Brain microvascular endothelial cell (primary cell): ENCODE results near the gene TCP1.

ENCODE experiments used
- DNase-seq: peaks from one replicate; pipeline ENCODE4 v3.0.0-alpha.2; 2020
- H3K27ac ChIP-seq: fragments of 250-450 bp; sonication (Bioruptor Pico); 2 replicates; pipeline ENCODE4 v1.5.1; 2020; ENCODE audit warnings: mild to moderate bottlenecking, moderate library complexity
- H3K27me3 ChIP-seq: fragments of 250-450 bp; sonication (Bioruptor Pico); replicated peaks from 2 replicates; pipeline ENCODE4 v1.5.1; 2020; ENCODE audit warnings: mild to moderate bottlenecking
- H3K36me3 ChIP-seq: fragments of 250-450 bp; sonication (Bioruptor Pico); replicated peaks from 2 replicates; pipeline ENCODE4 v1.5.1; 2020; ENCODE audit warnings: mild to moderate bottlenecking
- H3K4me3 ChIP-seq: 2 replicates; pipeline ENCODE4 v1.5.1; 2011; ENCODE audit warnings: low read depth, mild to moderate bottlenecking, control low read depth, low read length, moderate library complexity
- in situ Hi-C: cut with HindIII; loops from 2 replicates; pipeline ENCODE4 v1.10.0; 2017; ENCODE audit warnings: low sequenced_read_pairs, low pct_ligation_motif_present
- TF ChIP-seq, protein P1 (sequence below): IDR thresholded peaks from 2 replicates; pipeline ENCODE4 v1.5.1; 2011; ENCODE audit warnings: low read depth, mild to moderate bottlenecking, moderate library complexity, low read length, control low read depth, inconsistent platforms; ENCODE audit errors: missing control alignments

The TCP1 gene

DNA sequence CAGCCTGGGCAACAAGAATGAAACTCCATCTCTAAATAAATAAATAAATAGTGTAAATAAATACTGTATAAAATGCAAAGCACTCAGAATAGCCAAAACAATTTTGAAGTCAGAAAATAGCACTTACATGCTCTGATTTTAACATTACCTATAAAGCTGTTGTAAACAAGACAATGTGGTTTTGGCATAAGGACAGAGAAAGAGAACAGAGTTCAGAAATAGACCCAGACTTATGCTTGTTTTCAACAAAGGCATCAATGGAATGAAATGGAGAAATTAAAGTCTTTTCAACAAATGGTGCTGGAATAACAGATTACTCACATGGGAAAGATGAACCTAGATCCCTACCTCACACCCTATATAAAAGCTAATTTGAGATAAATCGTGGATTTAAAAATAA is 17.2 kb downstream of the TCP1 start:
- H3K36me3 ChIP-seq: peaks cover 43% of the 10 kb centered on the region
- TF ChIP-seq, protein P1, sequence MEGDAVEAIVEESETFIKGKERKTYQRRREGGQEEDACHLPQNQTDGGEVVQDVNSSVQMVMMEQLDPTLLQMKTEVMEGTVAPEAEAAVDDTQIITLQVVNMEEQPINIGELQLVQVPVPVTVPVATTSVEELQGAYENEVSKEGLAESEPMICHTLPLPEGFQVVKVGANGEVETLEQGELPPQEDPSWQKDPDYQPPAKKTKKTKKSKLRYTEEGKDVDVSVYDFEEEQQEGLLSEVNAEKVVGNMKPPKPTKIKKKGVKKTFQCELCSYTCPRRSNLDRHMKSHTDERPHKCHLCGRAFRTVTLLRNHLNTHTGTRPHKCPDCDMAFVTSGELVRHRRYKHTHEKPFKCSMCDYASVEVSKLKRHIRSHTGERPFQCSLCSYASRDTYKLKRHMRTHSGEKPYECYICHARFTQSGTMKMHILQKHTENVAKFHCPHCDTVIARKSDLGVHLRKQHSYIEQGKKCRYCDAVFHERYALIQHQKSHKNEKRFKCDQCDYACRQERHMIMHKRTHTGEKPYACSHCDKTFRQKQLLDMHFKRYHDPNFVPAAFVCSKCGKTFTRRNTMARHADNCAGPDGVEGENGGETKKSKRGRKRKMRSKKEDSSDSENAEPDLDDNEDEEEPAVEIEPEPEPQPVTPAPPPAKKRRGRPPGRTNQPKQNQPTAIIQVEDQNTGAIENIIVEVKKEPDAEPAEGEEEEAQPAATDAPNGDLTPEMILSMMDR: no peak
- no peak for DNase-seq
- no peaks in the 10 kb centered on the region for H3K27me3 ChIP-seq
- in situ Hi-C loops: no loop called here
- H3K27ac ChIP-seq: no peak overlapping the region
- H3K4me3 ChIP-seq: no peak overlapping the region

DNA sequence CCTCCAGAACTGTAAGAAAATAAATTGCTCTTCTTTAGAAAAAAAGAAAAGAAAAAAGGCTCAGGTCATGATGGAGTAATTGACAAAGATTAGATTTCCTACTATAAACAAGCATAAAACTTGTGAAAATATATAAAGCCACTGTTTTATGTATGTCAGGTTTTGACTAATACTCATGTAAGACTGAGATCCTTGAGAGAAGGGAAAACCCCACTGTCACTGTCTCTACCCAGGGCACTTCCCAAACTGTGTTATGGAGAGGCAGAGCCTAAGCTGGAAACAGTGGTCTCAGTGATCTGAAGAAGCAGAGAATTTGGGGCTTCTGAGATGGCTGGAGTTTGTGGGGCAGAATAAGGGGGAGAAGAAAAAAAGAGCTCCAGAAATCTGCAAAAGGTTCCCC is 19.9 kb downstream of the TCP1 start:
- H3K27ac ChIP-seq: no peak overlapping the region
- in situ Hi-C loops: no loop called here
- no peak for DNase-seq
- TF ChIP-seq, protein P1: no peak
- H3K27me3 ChIP-seq: no peaks in the 10 kb centered on the region
- no peak overlapping the region for H3K4me3 ChIP-seq
- peaks cover 53% of the 10 kb centered on the region for H3K36me3 ChIP-seq

DNA sequence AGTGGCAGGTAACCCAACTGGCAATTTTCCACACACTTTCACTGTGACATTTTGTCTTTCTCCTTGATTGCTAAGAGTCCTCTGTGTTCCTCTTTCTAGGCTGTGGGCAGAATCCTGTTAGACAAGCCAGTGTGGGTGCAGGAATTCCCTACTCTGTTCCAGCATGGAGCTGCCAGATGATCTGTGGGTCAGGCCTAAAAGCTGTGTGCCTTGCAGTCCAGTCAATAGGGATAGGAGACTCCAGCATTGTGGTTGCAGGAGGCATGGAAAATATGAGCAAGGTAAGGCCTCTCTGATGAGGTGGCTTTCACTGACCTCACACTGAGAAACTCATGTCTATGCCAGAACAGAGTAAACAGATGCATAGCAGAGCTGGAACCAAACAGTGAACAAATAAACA is 22.5 kb downstream of the TCP1 start:
- Histone ChIP-seq H3K27ac (no peak overlapping the region), H3K36me3 (peaks cover 62% of the 10 kb centered on the region), H3K4me3 (no peak overlapping the region), H3K27me3 (no peaks in the 10 kb centered on the region)
- no peak for DNase-seq
- TF ChIP-seq, protein P1: no peak
- in situ Hi-C loops: no loop called here

DNA sequence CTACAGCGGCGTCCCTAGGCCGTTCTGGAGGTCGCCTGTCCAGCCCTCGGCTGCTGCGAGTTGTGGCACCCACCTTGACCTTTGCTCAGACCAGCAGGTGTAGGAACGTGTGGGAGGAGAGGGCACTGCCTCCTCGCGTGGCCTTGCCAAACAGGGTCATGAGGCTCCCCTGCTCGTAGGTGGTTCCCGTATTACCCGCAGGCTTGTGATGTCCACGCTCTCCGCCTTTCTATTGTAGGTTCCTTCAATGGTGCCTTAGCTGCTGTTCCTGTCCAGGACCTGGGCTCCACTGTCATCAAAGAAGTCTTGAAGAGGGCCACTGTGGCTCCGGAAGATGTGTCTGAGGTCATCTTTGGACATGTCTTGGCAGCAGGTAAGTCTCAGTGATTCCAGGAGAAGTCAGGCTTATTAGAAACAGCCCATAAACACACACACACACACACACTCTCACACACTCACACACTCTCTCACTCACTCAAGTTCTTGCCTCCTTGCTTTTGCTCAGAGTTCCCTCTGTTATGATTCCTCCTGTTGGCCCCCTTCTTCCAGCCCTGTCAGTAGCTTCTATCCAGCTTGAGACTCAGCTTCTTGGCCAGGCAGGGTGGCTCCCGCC is 26.6 kb downstream of the TCP1 start:
- TF ChIP-seq, protein P1: no peak
- H3K27ac ChIP-seq: peak overlapping the region; percentile 78
- DNase-seq: no peak
- no peaks in the 10 kb centered on the region for H3K27me3 ChIP-seq
- in situ Hi-C loops: no loop called here
- H3K36me3 ChIP-seq: peaks cover 41% of the 10 kb centered on the region
- H3K4me3 ChIP-seq: peak overlapping the region; percentile 91

DNA sequence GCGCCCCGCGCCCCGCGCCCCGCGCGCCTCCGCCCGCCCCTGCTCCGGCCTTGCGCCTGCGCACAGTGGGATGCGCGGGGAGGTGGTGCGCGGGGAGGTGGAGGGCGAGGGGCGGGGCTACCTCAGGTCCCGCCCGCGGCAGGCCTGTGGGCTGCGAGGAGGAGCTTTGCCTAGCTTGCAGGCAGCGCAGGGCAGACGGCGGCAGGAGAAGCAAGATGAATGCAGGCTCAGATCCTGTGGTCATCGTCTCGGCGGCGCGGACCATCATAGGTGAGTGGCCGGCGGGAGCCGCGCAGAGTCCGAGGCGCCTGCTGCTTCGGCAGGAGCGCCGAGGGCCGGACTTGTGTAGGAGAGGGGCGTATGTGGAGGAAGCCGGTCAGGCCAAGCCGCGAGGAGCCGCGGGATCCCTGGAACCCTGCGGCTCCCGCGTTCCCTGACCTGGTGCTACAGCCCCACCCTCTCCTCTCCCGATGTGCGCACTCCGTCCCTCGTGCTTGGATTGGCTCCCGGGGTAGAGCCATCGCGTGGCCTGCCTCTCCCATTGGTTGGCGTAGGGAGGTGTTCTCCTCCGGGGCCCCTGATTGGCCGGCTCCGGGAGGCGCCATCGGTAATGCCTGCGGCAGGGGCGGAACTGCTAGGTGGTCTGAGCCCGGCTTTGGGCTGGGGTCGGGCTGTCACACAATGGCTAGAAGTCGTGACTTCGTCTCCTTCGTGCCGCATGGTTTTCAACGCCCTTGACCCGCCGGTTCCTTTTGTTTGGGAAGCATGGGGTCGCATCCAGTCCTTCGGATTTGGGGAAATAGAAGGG is 27.3 kb downstream of the TCP1 start, which contains the start of gene ACAT2:
Gene ACAT2 (plus strand): TSS at position 173 of the 808 bp plus-strand sequence. CDS start 43 bp downstream, at position 216.
- in situ Hi-C loops: no loop called here
- Histone ChIP-seq H3K27ac (peak within 1 kb of the TSS; percentile 78), H3K4me3 (peak within 1 kb of the TSS; percentile 91), H3K36me3 (peaks cover 34% of the 10 kb centered on the region), H3K27me3 (no peaks in the 10 kb centered on the region)
- TF ChIP-seq, protein P1: no peak
- DNase-seq: peak; percentile 92
